IMR-90 (cell line): ENCODE measurements around the gene CPA4. TPM values are rescaled to one million over a fixed set of nuclear protein-coding genes. Genes with fewer than 3 reads are reported as not detected.

ENCODE experiments used
- ATAC-seq: fragments of 200-7000 bp; cut with Tn5 transposase; 2 replicates; pipeline ENCODE4 v1.9.1; 2020; ENCODE audit warnings: low read depth, mild to moderate bottlenecking, moderate library complexity
- BruUV-seq: library from RNA; stranded (reverse); fragments of 400-500 nt; replicated peaks from 2 replicates; lab custom pipeline; 2021; lab: Mats Ljungman, UMichigan
- CTCF ChIA-PET: fragments of 300-600 bp; formaldehyde crosslinking; extraction: SDS; loops from one replicate; lab custom pipeline; 2021; ENCODE audit warnings: antibody characterized with exemption; lab: Yijun Ruan, JAX
- POLR2A ChIA-PET: fragments of 300-600 bp; sonication (Branson Sonifier 250); formaldehyde crosslinking; loops from one replicate; lab custom pipeline; 2022; ENCODE audit warnings: antibody characterized with exemption; ENCODE audit not compliant: unreplicated experiment; lab: Charles Lee
- DNase-seq: peaks from one replicate; pipeline ENCODE4 v3.0.0; 2013
- H2AFZ ChIP-seq: replicated peaks from 2 replicates; pipeline ENCODE3; 2013; ENCODE audit warnings: low read length, mild to moderate bottlenecking; ENCODE audit not compliant: poor library complexity
- H2AK5ac ChIP-seq: 2 replicates; pipeline ENCODE4 v1.6.1; 2013; ENCODE audit warnings: low read depth, low read length, inconsistent platforms
- H2AK9ac ChIP-seq: replicated peaks from 2 replicates; pipeline ENCODE3; 2013; ENCODE audit warnings: mild to moderate bottlenecking, low read depth, low read length, moderate library complexity; ENCODE audit not compliant: poor library complexity
- H2BK120ac ChIP-seq: 2 replicates; pipeline ENCODE4 v1.6.1; 2013; ENCODE audit warnings: low read depth, low read length, inconsistent platforms
- H2BK15ac ChIP-seq: 3 replicates; pipeline ENCODE4 v1.6.1; 2013; ENCODE audit warnings: low read depth, low read length, inconsistent platforms
- H2BK20ac ChIP-seq: 2 replicates; pipeline ENCODE4 v1.6.1; 2013; ENCODE audit warnings: low read depth, mild to moderate bottlenecking, inconsistent platforms, low read length, moderate library complexity
- H2BK5ac ChIP-seq: 2 replicates; pipeline ENCODE4 v1.6.1; 2013; ENCODE audit warnings: mild to moderate bottlenecking, low read depth, low read length, inconsistent platforms; ENCODE audit not compliant: poor library complexity, severe bottlenecking
- H3K14ac ChIP-seq: replicated peaks from 2 replicates; pipeline ENCODE4 v1.6.1; 2013; ENCODE audit warnings: low read depth, low read length, inconsistent platforms
- H3K18ac ChIP-seq: 2 replicates; pipeline ENCODE4 v1.6.1; 2013; ENCODE audit warnings: low read depth, low read length, control low read depth
- H3K23ac ChIP-seq: 2 replicates; pipeline ENCODE4 v1.6.1; 2013; ENCODE audit warnings: low read depth, low read length, inconsistent platforms
- H3K27ac ChIP-seq: 2 replicates; pipeline ENCODE4 v1.5.1; 2013; ENCODE audit warnings: mild to moderate bottlenecking, control low read depth, low read length; ENCODE audit not compliant: insufficient read depth
- H3K27me3 ChIP-seq: 2 replicates; pipeline ENCODE4 v1.6.1; 2013; ENCODE audit warnings: low read length; ENCODE audit not compliant: control insufficient read depth, insufficient read depth
- H3K36me3 ChIP-seq: 2 replicates; pipeline ENCODE4 v1.6.1; 2013; ENCODE audit warnings: low read length, mixed read lengths; ENCODE audit not compliant: control insufficient read depth, insufficient read depth
- H3K4ac ChIP-seq: 2 replicates; pipeline ENCODE4 v1.6.1; 2013; ENCODE audit warnings: low read depth, low read length, inconsistent platforms
- H3K4me1 ChIP-seq: 2 replicates; pipeline ENCODE4 v1.6.1; 2013; ENCODE audit warnings: low read length, mixed read lengths; ENCODE audit not compliant: control insufficient read depth, insufficient read depth
- H3K4me2 ChIP-seq: 2 replicates; pipeline ENCODE4 v1.6.1; 2013; ENCODE audit warnings: low read depth, mild to moderate bottlenecking, control low read depth, low read length, moderate library complexity
- H3K4me3 ChIP-seq: 2 replicates; pipeline ENCODE4 v1.5.1; 2013; ENCODE audit warnings: low read depth, mild to moderate bottlenecking, control low read depth, low read length, moderate library complexity; ENCODE audit not compliant: insufficient read depth
- H3K56ac ChIP-seq: 2 replicates; pipeline ENCODE4 v1.6.1; 2013; ENCODE audit warnings: low read length, inconsistent platforms; ENCODE audit not compliant: insufficient read depth; ENCODE audit errors: extremely low read depth
- H3K79me1 ChIP-seq, 2 experiments: 2 replicates each; pipeline ENCODE4 v1.6.1; 2013; ENCODE audit warnings: low read length in 2 of 2, inconsistent platforms in 1 of 2, low read depth in 1 of 2
- H3K9ac ChIP-seq: 2 replicates; pipeline ENCODE4 v1.6.1; 2013; ENCODE audit warnings: low read depth, low read length, control low read depth
- H3K9me1 ChIP-seq: 2 replicates; pipeline ENCODE4 v1.6.1; 2013; ENCODE audit warnings: low read length, inconsistent platforms; ENCODE audit not compliant: insufficient read depth
- H3K9me3 ChIP-seq: 2 replicates; pipeline ENCODE4 v1.6.1; 2013; ENCODE audit warnings: low read length; ENCODE audit not compliant: control insufficient read depth, insufficient read depth
- H4K20me1 ChIP-seq: 2 replicates; pipeline ENCODE4 v1.6.1; 2013; ENCODE audit warnings: low read length, inconsistent platforms; ENCODE audit not compliant: insufficient read depth
- H4K5ac ChIP-seq: 2 replicates; pipeline ENCODE4 v1.6.1; 2013; ENCODE audit warnings: mild to moderate bottlenecking, low read depth, low read length, control low read depth
- H4K8ac ChIP-seq, 2 experiments: 2 replicates each; pipeline ENCODE4 v1.6.1; 2013; ENCODE audit warnings: low read depth in 2 of 2, low read length in 2 of 2, control low read depth in 1 of 2, inconsistent platforms in 1 of 2
- H4K91ac ChIP-seq: 2 replicates; pipeline ENCODE4 v1.6.1; 2013; ENCODE audit warnings: low read depth, low read length, inconsistent platforms; ENCODE audit not compliant: insufficient read depth
- MAFK ChIP-seq: IDR thresholded peaks from 2 replicates; pipeline ENCODE4 v1.6.1; 2012; ENCODE audit warnings: low read depth, low read length, improper control_type of control experiment
- MAZ ChIP-seq: IDR thresholded peaks from 2 replicates; pipeline ENCODE4 v1.6.1; 2012; ENCODE audit warnings: low read depth, mild to moderate bottlenecking, low read length, improper control_type of control experiment, moderate library complexity, borderline replicate concordance
- POLR2A ChIP-seq: IDR thresholded peaks from 2 replicates; pipeline ENCODE4 v1.6.1; 2012; ENCODE audit warnings: mild to moderate bottlenecking, low read depth, low read length
- WGBS, 2 experiments: methylation state at CpG; one replicate each; pipeline versions ENCODE4 v1.1.5 to v1.1.7; 2013; ENCODE audit warnings: missing lambda C conversion rate in 2 of 2; ENCODE audit not compliant: insufficient read length in 1 of 2; ENCODE audit errors: extremely low coverage in 2 of 2; 5-methylcytosine and 5-hydroxymethylcytosine counted together
- dilution Hi-C: fragments of 300-500 bp; cut with HindIII; formaldehyde crosslinking; loops from one replicate; pipeline ENCODE4 v1.14.3; 2018; ENCODE audit warnings: low sequenced_read_pairs; ENCODE audit not compliant: unreplicated experiment
- in situ Hi-C: fragments of 300-500 bp; cut with MboI; formaldehyde crosslinking; loops from 3 replicates; pipeline ENCODE4 v1.14.3; 2019; ENCODE audit warnings: low sequenced_read_pairs, inconsistent platforms, mixed read lengths
- intact Hi-C: fragments of 100-400 bp; cut with micrococcal nuclease; formaldehyde crosslinking; loops from 2 replicates; pipeline ENCODE4 v1.10.0; 2022
- polyA plus RNA-seq, 3 experiments: library from polyadenylated mRNA; depleted of rRNA; stranded (reverse); fragments of >200 nt; gene quantifications; 2 replicates each; pipeline ENCODE4 v1.2.3, GENCODE V29; 2012; ENCODE audit warnings: low replicate concordance in 1 of 3
- total RNA-seq: library from RNA; depleted of rRNA; stranded (reverse); fragments of >200 nt; gene quantifications from 2 replicates; pipeline ENCODE4 v1.2.3, GENCODE V29; 2012
- TF ChIP-seq, protein P1 (sequence below): fragments of 150-350 bp; IDR thresholded peaks from 2 replicates; pipeline ENCODE4 v1.6.1; 2017; ENCODE audit warnings: mild to moderate bottlenecking, antibody characterized with exemption, low read length, low read depth
- TF ChIP-seq, protein P2 (sequence below): fragments of 150-350 bp; IDR thresholded peaks from 2 replicates; pipeline ENCODE4 v1.6.1; 2016; ENCODE audit warnings: low read depth, mild to moderate bottlenecking, low read length, moderate library complexity, borderline replicate concordance

The CPA4 gene
- total and polyA plus RNA-seq, 2 of the 4 experiments (the other 2 are of a cell fraction) = 316 to 365 TPM

DNA sequence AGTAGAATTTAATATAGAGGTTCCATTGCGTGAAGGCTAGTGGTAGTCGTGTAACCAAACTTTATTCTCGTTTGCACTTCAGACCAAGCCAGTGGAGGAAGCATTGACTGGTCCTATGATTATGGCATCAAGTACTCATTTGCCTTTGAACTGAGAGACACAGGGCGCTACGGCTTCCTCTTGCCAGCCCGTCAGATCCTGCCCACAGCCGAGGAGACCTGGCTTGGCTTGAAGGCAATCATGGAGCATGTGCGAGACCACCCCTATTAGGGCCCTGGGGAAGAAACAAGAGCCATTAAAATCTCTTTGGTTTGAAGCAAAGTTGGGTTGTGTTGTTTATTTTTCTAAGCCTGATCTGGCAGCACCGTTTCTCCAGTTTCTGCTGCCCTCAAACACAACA, 3.5 kb upstream of the CPA4 start:
- CTCF ChIA-PET = no interaction called here
- H3K56ac ChIP-seq = no peak overlapping the region
- H2AFZ ChIP-seq = peak overlapping the region; percentile 17
- no peaks in the 10 kb centered on the region for H3K9me3 ChIP-seq
- H2BK20ac ChIP-seq = peak overlapping the region; percentile 69
- TF ChIP-seq, protein P1, sequence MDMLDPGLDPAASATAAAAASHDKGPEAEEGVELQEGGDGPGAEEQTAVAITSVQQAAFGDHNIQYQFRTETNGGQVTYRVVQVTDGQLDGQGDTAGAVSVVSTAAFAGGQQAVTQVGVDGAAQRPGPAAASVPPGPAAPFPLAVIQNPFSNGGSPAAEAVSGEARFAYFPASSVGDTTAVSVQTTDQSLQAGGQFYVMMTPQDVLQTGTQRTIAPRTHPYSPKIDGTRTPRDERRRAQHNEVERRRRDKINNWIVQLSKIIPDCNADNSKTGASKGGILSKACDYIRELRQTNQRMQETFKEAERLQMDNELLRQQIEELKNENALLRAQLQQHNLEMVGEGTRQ = no peak
- TF ChIP-seq MAZ (no peak), MAFK (no peak), POLR2A (no peak)
- TF ChIP-seq, protein P2, sequence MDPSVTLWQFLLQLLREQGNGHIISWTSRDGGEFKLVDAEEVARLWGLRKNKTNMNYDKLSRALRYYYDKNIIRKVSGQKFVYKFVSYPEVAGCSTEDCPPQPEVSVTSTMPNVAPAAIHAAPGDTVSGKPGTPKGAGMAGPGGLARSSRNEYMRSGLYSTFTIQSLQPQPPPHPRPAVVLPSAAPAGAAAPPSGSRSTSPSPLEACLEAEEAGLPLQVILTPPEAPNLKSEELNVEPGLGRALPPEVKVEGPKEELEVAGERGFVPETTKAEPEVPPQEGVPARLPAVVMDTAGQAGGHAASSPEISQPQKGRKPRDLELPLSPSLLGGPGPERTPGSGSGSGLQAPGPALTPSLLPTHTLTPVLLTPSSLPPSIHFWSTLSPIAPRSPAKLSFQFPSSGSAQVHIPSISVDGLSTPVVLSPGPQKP = no peak
- H4K8ac ChIP-seq = peak overlapping the region in 1 of 2 experiments; percentile 44; a peak in 1 of 4 replicates
- no peaks in the 10 kb centered on the region for H4K20me1 ChIP-seq
- WGBS, 2 experiments = 100% methylated on average over 3 of the region's 9 CpGs; no CpG with 5 or more reads in 1 of the 2 experiments
- H2BK120ac ChIP-seq = peak overlapping the region; percentile 78
- H3K27ac ChIP-seq = no peak overlapping the region
- H3K9ac ChIP-seq = no peak overlapping the region
- H2BK15ac ChIP-seq = peak overlapping the region; percentile 81
- H2AK9ac ChIP-seq = peak overlapping the region; percentile 66
- no peak overlapping the region for H3K4me3 ChIP-seq
- H3K14ac ChIP-seq = peak overlapping the region; percentile 51; the same call in 1 of the 2 replicates
- H3K4me1 ChIP-seq = peaks cover 14% of the 10 kb centered on the region
- peak overlapping the region; percentile 63 for H3K4ac ChIP-seq
- H4K5ac ChIP-seq = no peak overlapping the region
- peaks cover 5 to 10% of the 10 kb centered on the region in 2 experiments; a peak in 2 of 4 replicates for H3K79me1 ChIP-seq
- H2BK5ac ChIP-seq = no peak overlapping the region
- H4K91ac ChIP-seq = peak overlapping the region; percentile 54
- BruUV-seq = no TSS peak
- no peaks in the 10 kb centered on the region for H3K27me3 ChIP-seq
- no peak overlapping the region for H3K18ac ChIP-seq
- dilution Hi-C loops (no loop called here), in situ Hi-C loops (no loop called here), intact Hi-C loops (no loop called here)
- POLR2A ChIA-PET = no interaction called here
- no peaks in the 10 kb centered on the region for H3K36me3 ChIP-seq
- H3K4me2 ChIP-seq = no peak overlapping the region
- ATAC-seq = no peak
- DNase-seq = no peak
- H3K23ac ChIP-seq = no peak overlapping the region; the same call in 1 of the 2 replicates
- H3K9me1 ChIP-seq = peaks cover 20% of the 10 kb centered on the region
- peak overlapping the region; percentile 82; the same call in 1 of the 2 replicates for H2AK5ac ChIP-seq
